Mesenteric fat pad (tissue), 1 donor: Measurements from ENCODE around the gene IL17RE. TPM values are rescaled to one million over a fixed set of nuclear protein-coding genes. Genes with fewer than 3 reads are reported as not detected.
A peak's percentile ranks its signal among the peaks of the same experiment; 100 is the strongest.

Experiments
- DNase-seq: peaks from one replicate; pipeline ENCODE4 v3.0.0-alpha.2; 2020; ENCODE audit warnings: low spot score
- total RNA-seq: library from RNA; stranded (reverse); fragmentation: NEBNext Ultra II Directional; extraction: Animal tissue kit (Norgen Biotek cat#: 25700); gene quantifications from one replicate; pipeline ENCODE4 v1.2.1, GENCODE V29; 2021
- donor health status: DM: yes; HTN: yes; CAD: no.

Gene IL17RE
- total RNA-seq, 1 donor from 2014 or later = 20.2 TPM

- peak; percentile 87 for DNase-seq
Measured at GRCh38 chr3:9951598-9951961, 48.9 kb downstream of the IL17RE start.

GRCh38 chr3:9951962-9952805 lies 49.5 kb downstream of the IL17RE start, which contains the start of gene PRRT3:
Gene PRRT3 (minus strand): TSS chr3:9952408. CDS start chr3:9950115, 2,293 bp downstream.
- DNase-seq = peak; percentile 89

- peak; percentile 73 for DNase-seq
Measured at GRCh38 chr3:9955067-9955502, 52.4 kb downstream of the IL17RE start.

DNA sequence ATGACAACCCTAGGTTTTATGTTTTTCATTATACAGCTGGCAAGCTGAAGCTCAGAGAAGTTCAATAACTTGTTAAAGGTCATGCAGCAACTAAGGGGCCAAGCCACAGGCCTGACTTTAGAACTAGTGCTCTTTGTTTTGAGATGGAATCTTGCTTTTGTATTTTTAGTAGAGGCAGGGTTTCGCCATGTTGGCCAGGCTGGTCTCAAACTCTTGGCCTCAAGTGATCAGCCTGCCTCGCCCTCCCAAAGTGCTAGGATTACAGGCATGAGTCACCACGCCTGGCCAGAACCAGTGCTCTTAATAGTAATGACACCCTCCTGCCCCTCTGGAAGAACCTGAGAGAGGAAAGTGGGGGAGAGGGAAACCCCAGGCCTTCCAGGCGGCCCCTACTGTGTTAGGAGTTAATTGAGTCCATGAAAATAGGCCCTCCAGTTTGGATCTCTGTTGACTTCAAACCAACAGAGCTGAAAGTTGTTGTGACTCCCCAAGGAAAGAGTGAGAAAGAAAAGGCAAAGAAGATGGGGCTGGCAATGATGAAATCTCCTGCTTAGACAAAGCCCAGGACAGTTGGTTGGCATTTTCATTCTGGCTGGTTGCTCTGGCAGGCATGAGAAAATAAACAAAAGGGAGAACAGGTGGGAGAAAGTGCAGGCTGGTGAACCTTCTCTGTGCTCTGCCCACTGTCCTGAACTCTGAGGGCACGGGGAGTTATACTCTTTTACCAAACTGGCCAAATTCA lies 53.1 kb downstream of the IL17RE start:
- DNase-seq = peak; percentile 39

DNA sequence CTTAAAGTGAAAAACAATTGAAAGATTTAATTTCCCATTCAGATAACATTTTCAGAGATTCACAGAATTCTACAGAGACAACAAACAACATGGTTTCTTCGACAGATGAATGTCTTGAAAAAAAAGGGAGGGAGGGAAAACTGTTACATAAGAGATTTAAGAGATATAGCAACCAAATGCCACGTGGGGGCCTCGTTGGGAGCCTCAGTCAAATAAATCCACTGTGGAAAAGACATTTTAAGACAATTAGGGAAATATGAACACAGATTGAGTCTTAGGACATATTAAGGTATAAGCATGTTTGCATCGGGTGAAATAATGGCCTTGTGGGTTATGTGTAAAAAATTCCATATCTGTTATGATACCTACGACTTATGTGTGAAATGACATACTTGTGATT lies 54.6 kb downstream of the IL17RE start:
- DNase-seq = no peak

GRCh38 chr3:9965200-9965875 lies 62.7 kb downstream of the IL17RE start:
- peak; percentile 22 for DNase-seq

Other genes starting within 250 kb of the IL17RE start
- gene CPNE9, start 199.0 kb upstream of the IL17RE start, total RNA-seq = not detected
- gene BRPF1, start 171.1 kb upstream of the IL17RE start, total RNA-seq = 18.7 TPM
- 14.4 TPM for gene OGG1, start 152.9 kb upstream of the IL17RE start, total RNA-seq
- gene CAMK1, start 132.9 kb upstream of the IL17RE start, total RNA-seq = 98.6 TPM
- 40.4 TPM for gene TADA3, start 110.4 kb upstream of the IL17RE start, total RNA-seq
- gene ARPC4, start 109.8 kb upstream of the IL17RE start, total RNA-seq = 151 TPM
- gene TTLL3, start 92.6 kb upstream of the IL17RE start, total RNA-seq = 31.0 TPM
- gene RPUSD3, start 58.8 kb upstream of the IL17RE start, total RNA-seq = 25.6 TPM
- 880 TPM for gene CIDEC, start 22.6 kb upstream of the IL17RE start, total RNA-seq
- gene JAGN1, start 12.2 kb upstream of the IL17RE start, total RNA-seq = 49.8 TPM
- 28.8 TPM for gene IL17RC, start 14.2 kb downstream of the IL17RE start, total RNA-seq
- gene CRELD1, start 31.0 kb downstream of the IL17RE start, total RNA-seq = 24.8 TPM
- 1.6 TPM for gene PRRT3, start 49.6 kb downstream of the IL17RE start, total RNA-seq
- 143 TPM for gene EMC3, start 84.0 kb downstream of the IL17RE start, total RNA-seq
- gene FANCD2, start 123.6 kb downstream of the IL17RE start, total RNA-seq = 2.8 TPM
- gene FANCD2OS, start 205.4 kb downstream of the IL17RE start, total RNA-seq = not detected
- gene BRK1, start 212.8 kb downstream of the IL17RE start, total RNA-seq = 111 TPM
- gene VHL, start 238.9 kb downstream of the IL17RE start, total RNA-seq = 34.3 TPM